K562 (cell line): ENCODE results near the gene ELMOD1.

Source experiments
- C11orf30 ChIP-seq: fragments of 450-650 bp; IDR thresholded peaks from 2 replicates; pipeline ENCODE4 v1.6.1; 2016; ENCODE audit warnings: low read depth, mild to moderate bottlenecking
- CREB5 ChIP-seq: fragments of 250-450 bp; sonication (Bioruptor Pico); IDR thresholded peaks from 2 replicates; pipeline ENCODE4 v1.5.0; 2020; ENCODE audit warnings: mild to moderate bottlenecking
- CTCF ChIP-seq, 3 experiments: IDR thresholded peaks in 2 of 3; conservative IDR thresholded peaks in 1 of 3; 2 replicates each; pipeline ENCODE4 v1.5.1; 2011 to 2012; ENCODE audit warnings: low read length in 3 of 3, mild to moderate bottlenecking in 3 of 3, control low read depth in 2 of 3, improper control_type of control experiment in 1 of 3, inconsistent platforms in 1 of 3, low read depth in 1 of 3, mixed read lengths in 1 of 3, moderate library complexity in 1 of 3; ENCODE audit not compliant: insufficient read depth in 2 of 3
- ETV5 ChIP-seq: sonication (generic); formaldehyde crosslinking; IDR thresholded peaks from 2 replicates; pipeline ENCODE4 v1.4.0; 2020; ENCODE audit warnings: low read depth, mild to moderate bottlenecking, missing genetic modification reagents
- LCOR ChIP-seq: sonication (generic); formaldehyde crosslinking; IDR thresholded peaks from 2 replicates; pipeline ENCODE4 v1.8.0; 2022; ENCODE audit warnings: mild to moderate bottlenecking, missing genetic modification reagents
- THAP7 ChIP-seq: fragments of 250-450 bp; sonication (Bioruptor Pico); IDR thresholded peaks from 2 replicates; pipeline ENCODE4 v1.5.0; 2021
- ZBED1 ChIP-seq: IDR thresholded peaks from 2 replicates; pipeline ENCODE4 v1.6.1; 2014
- TF ChIP-seq, protein P1 (sequence below): fragments of 450-650 bp; IDR thresholded peaks from 2 replicates; pipeline ENCODE4 v1.6.1; 2016; ENCODE audit warnings: borderline replicate concordance
- TF ChIP-seq, protein P2 (sequence below): fragments of 250-450 bp; sonication (Bioruptor Pico); IDR thresholded peaks from 2 replicates; pipeline ENCODE4 v1.5.1; 2021; ENCODE audit warnings: mild to moderate bottlenecking

- TF ChIP-seq, protein P1, sequence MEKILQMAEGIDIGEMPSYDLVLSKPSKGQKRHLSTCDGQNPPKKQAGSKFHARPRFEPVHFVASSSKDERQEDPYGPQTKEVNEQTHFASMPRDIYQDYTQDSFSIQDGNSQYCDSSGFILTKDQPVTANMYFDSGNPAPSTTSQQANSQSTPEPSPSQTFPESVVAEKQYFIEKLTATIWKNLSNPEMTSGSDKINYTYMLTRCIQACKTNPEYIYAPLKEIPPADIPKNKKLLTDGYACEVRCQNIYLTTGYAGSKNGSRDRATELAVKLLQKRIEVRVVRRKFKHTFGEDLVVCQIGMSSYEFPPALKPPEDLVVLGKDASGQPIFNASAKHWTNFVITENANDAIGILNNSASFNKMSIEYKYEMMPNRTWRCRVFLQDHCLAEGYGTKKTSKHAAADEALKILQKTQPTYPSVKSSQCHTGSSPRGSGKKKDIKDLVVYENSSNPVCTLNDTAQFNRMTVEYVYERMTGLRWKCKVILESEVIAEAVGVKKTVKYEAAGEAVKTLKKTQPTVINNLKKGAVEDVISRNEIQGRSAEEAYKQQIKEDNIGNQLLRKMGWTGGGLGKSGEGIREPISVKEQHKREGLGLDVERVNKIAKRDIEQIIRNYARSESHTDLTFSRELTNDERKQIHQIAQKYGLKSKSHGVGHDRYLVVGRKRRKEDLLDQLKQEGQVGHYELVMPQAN: no peak
- no peak for TF ChIP-seq ZBED1
- no peak for TF ChIP-seq CREB5 (CRISPR knock-in tag)
- TF ChIP-seq, protein P2, sequence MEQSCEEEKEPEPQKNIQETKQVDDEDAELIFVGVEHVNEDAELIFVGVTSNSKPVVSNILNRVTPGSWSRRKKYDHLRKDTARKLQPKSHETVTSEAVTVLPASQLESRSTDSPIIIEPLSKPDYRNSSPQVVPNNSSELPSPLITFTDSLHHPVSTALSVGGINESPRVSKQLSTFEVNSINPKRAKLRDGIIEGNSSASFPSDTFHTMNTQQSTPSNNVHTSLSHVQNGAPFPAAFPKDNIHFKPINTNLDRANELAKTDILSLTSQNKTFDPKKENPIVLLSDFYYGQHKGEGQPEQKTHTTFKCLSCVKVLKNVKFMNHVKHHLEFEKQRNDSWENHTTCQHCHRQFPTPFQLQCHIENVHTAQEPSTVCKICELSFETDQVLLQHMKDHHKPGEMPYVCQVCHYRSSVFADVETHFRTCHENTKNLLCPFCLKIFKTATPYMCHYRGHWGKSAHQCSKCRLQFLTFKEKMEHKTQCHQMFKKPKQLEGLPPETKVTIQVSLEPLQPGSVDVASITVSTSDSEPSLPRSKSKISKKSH (CRISPR knock-in tag): no peak
- TF ChIP-seq LCOR (CRISPR knock-in tag): no peak
- no peak for TF ChIP-seq CTCF (IDR thresholded peaks at IDR 0.05 in 2 of 3, conservative IDR thresholded peaks at IDR 0.05 in 1 of 3; ENCODE audit: insufficient read depth in 2 of 3, low read depth in 1 of 3, low read length in 3 of 3)
- no peak for TF ChIP-seq ETV5 (CRISPR knock-in tag)
- TF ChIP-seq THAP7: no peak
- TF ChIP-seq C11orf30: no peak
Measured at GRCh38 chr11:107608809-107609208, 17.9 kb downstream of the ELMOD1 start.
